ENCODE measurements around the gene DNAJC21. TPM values are rescaled to one million over a fixed set of nuclear protein-coding genes. Genes with fewer than 3 reads are reported as not detected.

Gene DNAJC21
- total RNA-seq, 1 donor from 2014 or later: 39.3 TPM

GRCh38 chr5:35003018-35003957 lies 73.9 kb downstream of the DNAJC21 start:
- peaks cover 61% of the 10 kb centered on the region for H3K27me3 Mint-ChIP-seq (ENCODE audit: low read depth)
- no peak for DNase-seq (ENCODE audit: low spot score)
- no peak overlapping the region for H3K4me3 Mint-ChIP-seq (ENCODE audit: unreplicated experiment)

GRCh38 chr5:35004200-35004599 lies 74.8 kb downstream of the DNAJC21 start:
- TF ChIP-seq CTCF (IDR thresholded peaks at IDR 0.05): no peak
- H3K4me1 Mint-ChIP-seq (ENCODE audit: low read depth): no peaks in the 10 kb centered on the region
- no peak overlapping the region for H3K27ac Mint-ChIP-seq (ENCODE audit: unreplicated experiment)
- H3K9me3 Mint-ChIP-seq (ENCODE audit: low read depth): peaks cover 3% of the 10 kb centered on the region
- no peak overlapping the region for H3K4me3 Mint-ChIP-seq (ENCODE audit: unreplicated experiment)
- peaks cover 2% of the 10 kb centered on the region for H3K36me3 Mint-ChIP-seq (ENCODE audit: low read depth)
- DNase-seq (ENCODE audit: low spot score): no peak
- H3K27me3 Mint-ChIP-seq (ENCODE audit: low read depth): peaks cover 61% of the 10 kb centered on the region

More at GRCh38 chr5:35003018-35003957, 73.9 kb downstream of the DNAJC21 start:
- Mint-ChIP-seq H3K9me3 (ENCODE audit: low read depth) (peaks cover 3% of the 10 kb centered on the region), H3K4me1 (ENCODE audit: low read depth) (no peaks in the 10 kb centered on the region), H3K36me3 (ENCODE audit: low read depth) (peaks cover 2% of the 10 kb centered on the region), H3K27ac (ENCODE audit: unreplicated experiment) (no peak overlapping the region)
- peak; percentile 93 for TF ChIP-seq CTCF (IDR thresholded peaks at IDR 0.05)

GRCh38 chr5:35004771-35005170 lies 75.4 kb downstream of the DNAJC21 start:
- Mint-ChIP-seq H3K27me3 (ENCODE audit: low read depth) (peaks cover 57% of the 10 kb centered on the region), H3K36me3 (ENCODE audit: low read depth) (peaks cover 2% of the 10 kb centered on the region)

More at GRCh38 chr5:35004771-35005170, 75.4 kb downstream of the DNAJC21 start:
- Mint-ChIP-seq H3K4me3 (ENCODE audit: unreplicated experiment) (no peak overlapping the region), H3K9me3 (ENCODE audit: low read depth) (peaks cover 3% of the 10 kb centered on the region), H3K4me1 (ENCODE audit: low read depth) (no peaks in the 10 kb centered on the region), H3K27ac (ENCODE audit: unreplicated experiment) (no peak overlapping the region)
- DNase-seq (ENCODE audit: low spot score): no peak
- no peak for TF ChIP-seq CTCF (IDR thresholded peaks at IDR 0.05)

Other genes starting within 250 kb of the DNAJC21 start
- gene TTC23L, start 90.4 kb upstream of the DNAJC21 start, total RNA-seq: 1.0 TPM in 1 of 3 replicates, not detected in the others
- gene RAD1, start 14.1 kb upstream of the DNAJC21 start, total RNA-seq: 20.3 to 24.7 TPM (median 20.5 TPM) in 3 replicates
- gene BRIX1, start 13.8 kb upstream of the DNAJC21 start, total RNA-seq: 14.7 to 24.1 TPM (median 15.7 TPM) in 3 replicates
- not detected in 3 replicates for gene AGXT2, start 118.4 kb downstream of the DNAJC21 start, total RNA-seq

All from chondrocyte (in vitro differentiated cells).